ENCODE measurements around the gene GRIA1.

The GRIA1 gene

DNA sequence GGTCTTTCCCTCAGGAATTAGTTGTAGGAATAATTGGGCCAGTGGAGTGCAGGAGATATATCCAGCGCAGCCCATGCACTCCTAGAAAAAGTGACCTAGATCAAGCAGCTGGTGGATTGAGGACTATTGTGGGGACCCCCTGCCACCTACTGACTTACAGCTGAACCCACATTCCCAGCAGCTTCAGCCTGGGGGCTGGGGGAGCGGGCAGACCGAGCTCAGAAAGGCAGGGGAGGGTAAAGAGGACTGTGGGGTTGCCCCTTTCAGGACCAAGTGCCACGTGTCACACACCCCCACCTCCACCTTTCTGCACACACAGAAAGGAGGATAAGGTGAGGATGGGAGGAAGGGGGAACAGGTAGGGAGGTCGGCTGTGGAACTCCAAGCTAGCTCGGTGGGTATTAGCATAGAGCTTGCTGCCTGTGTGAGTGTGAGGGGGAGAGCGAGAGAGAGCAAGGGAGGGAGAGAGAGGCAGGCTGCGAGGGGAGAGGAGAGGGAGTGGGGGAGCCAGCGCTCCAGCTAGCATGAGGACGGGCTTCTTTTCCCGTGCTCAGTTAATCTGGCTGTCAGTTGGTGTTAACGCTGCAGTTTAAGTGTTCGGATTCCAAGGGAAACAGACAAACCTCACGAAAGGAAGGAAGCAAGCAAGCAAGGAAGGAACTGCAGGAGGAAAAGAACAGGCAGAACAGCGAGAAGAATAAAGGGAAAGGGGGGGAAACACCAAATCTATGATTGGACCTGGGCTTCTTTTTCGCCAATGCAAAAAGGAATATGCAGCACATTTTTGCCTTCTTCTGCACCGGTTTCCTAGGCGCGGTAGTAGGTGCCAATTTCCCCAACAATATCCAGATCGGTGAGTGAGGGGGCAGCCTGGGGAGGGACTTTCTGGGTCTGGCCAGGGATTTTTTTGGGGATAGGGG, at the start of gene GRIA1:
TSS of gene GRIA1 (plus strand) at position 553 of the 920 bp plus-strand sequence.
- DNase-seq, result peak; percentile 4

DNA sequence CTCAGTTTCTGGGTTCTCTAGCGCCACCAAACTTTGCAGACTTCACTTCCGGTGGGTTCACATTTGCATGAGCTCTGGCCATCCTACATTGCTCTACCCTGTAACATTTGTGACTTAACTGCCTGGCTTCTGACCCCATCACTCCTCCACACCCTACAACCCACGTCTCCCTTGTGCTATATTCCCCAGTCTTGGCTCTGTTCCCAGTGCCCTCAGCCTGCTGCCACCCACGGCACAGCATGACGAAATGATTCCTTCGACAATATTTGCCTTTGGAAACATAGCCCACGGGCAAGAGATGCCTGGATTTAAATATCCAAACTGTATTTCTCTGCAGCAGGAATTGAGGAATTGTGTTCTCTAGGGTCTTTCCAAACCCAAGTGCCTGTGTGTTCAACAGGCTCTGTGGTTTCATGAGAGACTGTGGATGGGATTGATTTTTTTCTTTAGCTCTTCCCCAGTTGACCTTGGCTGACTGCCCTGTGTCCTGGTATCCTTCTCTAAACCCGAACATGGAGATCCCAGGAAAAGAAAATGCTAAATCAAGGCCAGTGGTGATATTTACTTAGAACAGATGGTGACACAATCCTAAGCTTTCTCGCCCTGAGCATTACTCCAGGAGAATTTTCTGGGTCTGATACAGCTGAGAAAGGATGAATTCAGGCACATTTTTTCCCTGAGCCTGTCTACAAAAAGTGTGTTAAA, 44.4 kb upstream of the GRIA1 start:
- DNase-seq, result peak; percentile 50

DNA sequence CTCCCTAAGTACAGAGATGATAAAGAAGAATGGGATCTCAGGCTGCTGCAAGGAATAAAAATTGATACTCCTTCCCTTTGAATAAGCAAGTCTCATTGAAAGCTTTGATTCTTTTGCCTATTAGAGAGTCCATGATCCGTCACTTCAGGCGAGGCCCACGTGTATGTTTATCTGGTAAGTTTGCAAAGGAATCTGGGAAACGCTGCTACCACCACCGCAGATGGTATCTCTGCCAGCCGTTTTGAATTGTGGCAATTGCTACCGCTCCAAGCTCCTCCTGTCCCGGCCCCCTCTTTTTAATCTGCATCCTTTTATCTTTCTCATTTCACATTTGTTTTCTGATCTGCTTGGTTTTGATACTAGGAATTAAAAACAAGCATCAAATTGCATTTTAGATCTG, 42.9 kb upstream of the GRIA1 start:
- no peak for DNase-seq

DNA sequence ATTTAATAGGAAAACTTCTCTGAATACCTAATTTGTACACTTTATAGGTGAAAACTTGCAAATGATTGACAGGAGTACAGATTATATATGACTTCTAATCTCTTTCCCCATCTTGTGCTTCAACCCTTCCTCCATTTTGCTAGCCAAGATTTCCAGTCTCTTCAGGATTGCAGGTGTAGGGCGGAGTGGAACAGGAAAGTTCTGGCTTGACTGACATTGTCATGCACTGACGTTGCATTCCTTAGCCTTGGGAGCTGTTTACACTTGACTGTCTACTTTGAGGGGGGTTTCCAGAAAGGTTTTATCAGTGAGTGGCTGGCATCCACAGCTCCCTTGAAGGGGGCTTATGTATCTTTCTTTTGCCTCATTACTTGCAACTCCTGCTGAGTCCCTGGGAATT, 34.1 kb upstream of the GRIA1 start:
- DNase-seq, result no peak

DNA sequence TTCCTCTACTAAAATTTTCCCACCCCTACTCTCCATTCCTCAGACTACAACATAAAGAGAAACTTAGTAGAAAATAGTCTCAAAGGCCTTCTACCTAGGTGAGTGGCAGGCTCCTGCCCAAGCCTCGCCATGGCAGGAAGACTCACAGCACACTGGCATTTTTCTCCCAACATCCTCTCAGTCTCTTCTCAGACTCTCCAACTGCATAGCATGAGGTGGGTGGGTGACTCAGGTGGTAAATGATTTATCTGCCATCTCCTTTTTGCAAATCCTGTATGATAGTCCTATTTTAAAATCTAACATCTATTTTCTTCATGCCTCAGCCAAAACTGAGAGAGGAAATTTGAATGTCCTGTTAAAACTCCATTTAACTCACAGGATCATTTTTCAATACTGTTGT, 33.5 kb upstream of the GRIA1 start:
- no peak for DNase-seq

DNA sequence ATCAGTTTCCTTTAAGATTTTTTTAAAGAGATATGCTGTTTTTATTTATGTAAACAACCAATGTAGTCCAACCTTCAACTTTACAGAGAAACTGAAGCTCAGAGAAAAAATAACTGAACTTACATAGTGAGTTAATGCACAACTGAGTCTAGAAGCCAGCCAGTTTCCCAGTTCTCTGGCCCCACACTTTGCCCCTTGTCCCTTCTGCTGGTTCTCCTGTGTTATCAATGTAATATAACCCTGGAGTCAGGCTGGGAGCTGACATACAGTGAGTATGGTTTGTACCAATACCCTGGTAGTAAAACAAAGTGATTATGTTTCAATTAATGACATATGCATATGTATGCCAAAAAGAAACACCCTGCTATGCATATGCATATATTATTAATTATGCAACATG, 32.2 kb upstream of the GRIA1 start:
- DNase-seq, result no peak

DNA sequence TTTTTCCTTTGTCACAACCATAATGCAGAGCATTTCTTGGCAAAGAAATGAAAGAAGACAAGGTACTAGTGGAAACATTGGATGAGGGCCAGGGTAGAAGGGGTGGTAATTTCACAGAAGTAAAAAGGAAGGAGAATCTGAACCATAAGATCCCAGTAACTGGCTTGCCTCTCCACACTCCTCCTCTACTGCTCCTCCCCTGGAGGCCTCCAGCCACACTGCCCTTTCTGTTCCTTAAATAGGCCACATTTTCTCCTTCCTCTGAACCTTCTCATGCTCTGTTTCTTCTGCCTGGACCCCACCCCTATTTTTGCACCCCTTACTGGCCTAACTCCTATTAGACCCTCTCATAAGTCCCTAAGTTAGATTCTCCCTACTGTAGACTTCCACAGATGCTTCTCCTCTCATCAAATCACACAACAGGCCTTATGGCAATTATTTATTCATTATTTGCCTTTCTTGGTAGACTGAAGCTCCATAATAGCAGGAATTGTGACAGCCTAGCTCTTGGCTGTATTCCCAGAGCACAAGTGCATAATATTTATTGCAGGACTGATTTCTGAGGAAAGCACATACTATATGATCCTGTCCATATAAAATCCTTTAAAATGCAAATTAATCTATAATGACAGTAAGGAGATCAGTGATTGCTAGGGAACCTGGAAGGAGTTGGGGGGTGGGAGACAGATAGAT, 31.3 kb upstream of the GRIA1 start:
- DNase-seq, result peak; percentile 38

DNA sequence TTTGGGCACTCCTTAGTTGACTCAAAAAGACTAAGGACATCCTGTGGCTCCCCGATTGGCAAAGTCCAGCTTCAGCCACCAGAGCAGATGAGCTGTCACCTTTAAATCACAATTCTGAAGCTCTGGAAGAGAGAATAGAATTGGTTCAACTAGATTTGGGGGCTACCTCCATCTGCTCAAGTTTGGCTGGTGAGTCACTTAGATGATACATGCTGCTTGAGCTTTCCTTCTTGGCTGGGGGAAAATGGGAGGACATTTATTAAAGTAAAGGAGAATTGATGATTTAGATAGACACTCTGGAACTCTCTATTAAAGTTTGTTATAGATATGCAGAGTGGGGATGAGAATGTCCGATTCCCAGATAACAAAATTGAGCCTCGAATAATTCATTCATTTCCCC, 30.0 kb upstream of the GRIA1 start:
- no peak for DNase-seq

DNA sequence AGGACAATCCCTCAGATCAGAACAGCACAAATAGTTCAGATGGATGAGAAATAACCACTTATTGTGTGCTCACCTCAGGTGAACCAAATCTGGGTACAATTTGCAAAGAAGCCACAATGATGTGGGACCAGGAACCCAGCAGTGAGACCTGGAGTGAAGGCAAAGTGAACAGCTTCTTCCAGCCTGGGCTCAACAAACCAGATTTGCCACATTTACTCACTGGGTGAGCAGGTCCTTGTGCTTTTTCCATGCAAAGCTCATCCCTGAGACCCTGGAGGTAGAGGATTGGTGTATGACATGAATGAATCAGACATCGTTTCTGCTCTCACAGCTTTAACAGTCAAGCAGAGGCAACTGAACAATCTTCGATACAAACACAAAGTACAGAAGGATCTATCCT, 29.1 kb upstream of the GRIA1 start:
- DNase-seq, result no peak

DNA sequence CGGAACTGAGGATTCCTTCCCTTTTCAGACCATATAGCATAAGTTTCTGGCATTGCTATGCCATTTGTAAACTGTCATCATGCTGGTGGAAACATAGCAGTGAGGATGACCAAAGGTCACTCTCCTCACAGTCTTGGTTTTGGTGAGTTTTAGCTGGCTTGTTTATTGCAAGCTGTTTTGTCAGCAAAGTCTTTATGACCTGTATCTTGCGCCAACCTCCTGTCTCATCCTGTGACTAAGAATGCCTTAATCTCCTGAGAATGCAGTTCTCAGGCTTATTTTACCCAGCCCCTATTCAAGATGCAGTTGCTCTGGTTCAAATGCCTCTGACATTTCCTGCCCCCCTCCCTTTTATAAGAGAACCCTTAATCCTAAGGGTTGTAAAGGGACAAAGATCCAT, 26.7 kb upstream of the GRIA1 start:
- DNase-seq, result no peak

DNA sequence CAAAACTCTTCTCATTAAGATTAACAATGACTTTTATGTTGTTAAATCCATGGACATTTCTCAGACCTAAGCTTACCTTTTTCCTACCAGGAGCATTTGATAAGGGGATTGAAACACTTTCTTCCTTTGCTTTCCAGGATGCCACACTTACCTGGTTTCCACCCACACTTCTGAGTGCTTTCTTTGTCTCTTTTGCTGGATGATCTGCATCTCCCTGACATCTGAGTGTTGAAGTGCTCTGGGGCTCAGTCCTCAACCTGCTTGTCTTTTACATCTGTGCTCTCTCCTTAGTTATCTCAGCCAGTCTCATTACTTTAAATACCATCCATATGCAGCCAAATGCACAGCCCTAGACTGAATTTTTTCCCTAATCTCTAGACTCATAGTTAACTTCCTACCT, 22.9 kb upstream of the GRIA1 start:
- DNase-seq, result no peak

DNA sequence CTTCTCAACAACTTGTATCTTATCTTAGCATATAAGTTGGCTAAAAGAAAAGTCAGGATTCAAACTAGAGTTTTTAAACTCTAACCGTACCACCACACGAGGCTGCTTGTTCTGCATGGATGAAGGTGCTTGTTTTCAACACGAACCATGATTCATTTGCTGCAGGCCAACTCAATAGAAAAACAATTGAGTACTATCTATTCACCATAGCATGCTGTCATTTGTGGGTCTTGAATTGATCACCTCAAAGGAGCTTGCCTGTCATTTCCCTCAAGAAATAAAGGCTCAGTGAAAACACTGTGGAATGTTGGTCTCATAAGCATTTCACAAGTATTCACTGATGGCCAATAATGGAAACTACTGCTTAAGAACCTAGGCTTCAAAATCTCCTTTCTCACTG, 21.0 kb upstream of the GRIA1 start:
- no peak for DNase-seq

DNA sequence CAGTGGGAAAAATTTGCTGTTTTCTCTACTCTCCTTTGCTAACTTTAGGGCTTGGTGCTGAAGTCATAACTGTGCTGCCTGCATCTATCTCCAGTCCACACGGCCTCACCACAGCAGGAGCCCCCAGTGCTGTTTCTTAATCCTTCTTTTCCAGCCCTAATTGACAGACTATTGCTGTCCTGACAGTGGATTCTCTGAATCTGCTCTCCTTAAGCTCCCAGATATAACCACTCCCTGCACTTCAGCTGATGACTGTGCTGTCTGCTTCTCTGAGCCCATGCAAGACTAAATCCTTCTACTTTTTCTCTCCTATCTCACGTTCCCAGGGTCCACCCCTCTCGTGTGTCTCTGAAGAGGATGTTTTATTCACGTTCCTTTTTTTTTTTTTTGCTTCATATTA, 19.7 kb upstream of the GRIA1 start:
- DNase-seq, result no peak

DNA sequence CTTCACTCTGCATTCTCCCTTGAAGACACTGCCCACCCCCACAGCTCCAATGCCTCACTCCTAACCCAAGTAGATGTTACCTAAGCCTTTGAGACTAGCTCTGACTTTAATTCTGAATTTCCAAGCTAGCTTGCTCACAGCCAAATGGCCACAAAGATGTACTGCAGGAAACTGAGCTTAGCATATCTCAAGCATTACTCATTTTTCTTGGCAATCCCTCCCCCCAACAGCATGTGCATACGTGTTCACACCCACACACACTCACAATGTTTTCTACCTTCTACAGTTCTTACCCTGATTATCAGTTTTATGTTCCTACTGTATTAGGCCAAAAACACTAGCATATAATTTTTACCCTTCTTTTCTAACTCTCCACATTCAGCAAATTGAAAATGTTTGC, 13.7 kb upstream of the GRIA1 start:
- DNase-seq, result no peak

DNA sequence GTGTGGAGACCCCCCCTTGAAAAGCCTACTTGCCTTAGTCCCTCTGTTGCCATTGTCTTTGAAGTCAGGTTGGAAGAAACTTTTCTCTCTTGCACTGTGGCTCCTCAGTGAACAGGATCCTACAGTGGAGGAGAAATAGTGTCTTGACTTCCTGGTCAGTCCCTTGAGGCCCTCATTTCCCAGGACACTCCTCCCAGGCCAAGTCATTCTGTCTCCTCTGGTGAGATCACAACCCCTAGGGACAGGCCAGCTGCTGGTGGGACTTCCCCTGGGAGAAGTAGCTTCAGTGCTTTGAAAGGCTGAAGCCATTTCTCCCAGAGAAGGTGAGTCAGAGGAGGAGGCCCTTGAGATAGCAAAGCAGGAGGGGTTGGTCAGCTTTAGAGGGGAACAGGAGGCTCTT, 10.1 kb upstream of the GRIA1 start:
- no peak for DNase-seq

DNA sequence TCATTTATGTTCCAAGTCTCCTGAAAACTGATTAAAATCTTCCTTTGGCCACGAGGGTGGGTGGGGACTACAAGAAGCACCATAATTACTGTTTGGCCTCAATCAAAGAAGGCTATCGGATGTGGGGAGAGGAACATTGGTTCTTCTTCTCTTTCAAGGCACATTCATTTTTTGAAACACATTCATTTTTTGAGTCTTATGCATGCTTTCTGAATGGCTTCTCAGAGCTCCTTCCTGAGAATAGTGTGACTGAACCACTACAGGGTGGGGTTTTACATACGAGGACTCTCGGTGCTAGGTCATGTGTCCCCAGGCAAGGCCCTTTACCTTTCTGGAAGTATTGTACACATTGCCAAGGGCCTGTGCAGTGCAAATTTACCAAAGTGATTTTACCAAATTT, 7.0 kb upstream of the GRIA1 start:
- DNase-seq, result no peak

DNA sequence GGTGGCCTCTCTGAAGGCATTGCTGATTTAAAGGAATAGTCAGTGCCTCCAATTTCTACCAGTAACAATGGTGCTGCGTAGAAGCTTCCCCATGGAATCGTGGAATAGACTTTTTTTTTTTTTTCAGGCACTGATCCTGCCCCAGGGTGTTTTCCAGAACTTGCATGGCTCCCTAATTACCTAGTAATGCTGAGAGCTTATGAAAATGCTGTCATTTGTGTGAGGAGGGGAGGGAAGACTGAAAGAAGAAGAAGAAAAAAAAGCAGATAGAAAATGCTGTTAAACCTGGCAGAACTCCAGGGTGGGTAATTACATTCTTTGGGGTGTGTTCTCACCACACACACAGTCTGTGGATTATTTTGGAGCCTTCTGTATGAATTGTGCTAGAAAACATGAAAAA, 4.8 kb upstream of the GRIA1 start:
- no peak for DNase-seq

DNA sequence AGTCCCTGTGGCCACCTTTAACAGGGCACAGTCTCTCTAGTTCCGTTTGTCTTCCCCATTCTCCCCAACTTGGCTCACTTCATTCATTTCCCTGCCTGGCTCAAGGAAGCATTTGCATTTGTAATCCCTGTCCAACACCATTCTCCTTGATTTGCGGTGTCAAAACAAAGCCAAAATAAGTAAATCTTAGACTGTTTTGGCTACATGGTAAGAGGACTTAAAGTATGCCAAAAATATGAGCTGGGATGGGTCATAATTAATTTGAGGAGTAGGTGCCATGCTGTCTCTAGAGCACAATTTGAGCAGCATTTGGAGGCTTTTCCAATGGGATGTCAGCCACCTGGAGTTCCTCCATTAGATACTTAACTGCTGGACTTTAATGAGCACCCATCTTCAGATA, 3.7 kb upstream of the GRIA1 start:
- DNase-seq, result no peak

DNA sequence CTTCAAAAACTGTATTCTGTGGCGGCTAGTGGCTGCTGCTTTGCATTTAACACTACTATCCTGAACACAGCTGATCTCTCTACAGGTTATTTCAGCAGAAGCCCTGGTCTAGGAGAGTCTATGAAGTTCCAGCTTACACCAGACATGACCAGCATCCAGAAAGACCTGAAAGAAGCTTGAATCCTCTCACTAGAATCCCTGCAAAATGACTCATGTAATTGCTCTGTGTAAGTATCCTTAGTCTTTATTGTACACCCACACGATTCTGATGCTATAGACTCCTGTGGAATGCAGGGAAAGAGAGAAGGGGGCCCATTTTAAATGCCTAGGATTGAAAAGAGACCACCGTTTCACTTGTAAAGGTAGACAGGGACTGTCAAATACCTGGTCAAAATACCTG, 859 bp upstream of the GRIA1 start:
- no peak for DNase-seq

DNA sequence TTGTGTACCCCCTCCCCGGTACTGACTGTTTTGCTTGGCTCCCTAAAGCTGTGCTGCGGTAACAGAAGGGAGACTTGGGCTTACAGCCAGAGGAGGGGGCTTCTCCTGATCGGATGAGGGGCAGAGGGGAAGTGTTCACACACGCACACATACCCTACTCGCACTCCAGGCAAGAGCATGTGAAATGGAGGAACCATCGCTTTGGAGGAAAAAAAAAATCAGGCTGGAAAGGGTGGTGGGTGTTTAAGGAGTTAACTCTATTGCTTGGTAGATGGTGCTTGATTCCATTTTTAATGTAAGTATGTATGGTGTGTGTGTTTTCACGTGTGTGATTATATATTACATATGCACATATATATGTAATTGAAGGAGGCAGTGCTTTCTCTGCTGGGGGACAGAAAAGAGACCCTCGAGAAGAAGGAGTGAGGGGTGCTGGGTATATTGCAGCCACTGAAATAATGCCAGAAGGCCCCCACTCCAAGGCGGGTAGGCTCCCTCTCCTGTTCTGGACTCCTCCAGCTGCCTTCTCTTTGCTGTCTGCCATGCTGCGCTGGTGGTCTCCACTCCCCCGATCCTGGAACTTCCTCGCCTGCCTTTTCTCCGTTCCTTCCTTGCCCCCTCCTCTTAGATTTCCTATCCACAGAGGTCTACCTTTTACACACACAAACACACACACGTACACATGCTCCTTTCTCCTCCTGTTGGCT, 721 bp downstream of the GRIA1 start:
- DNase-seq, result no peak

DNA sequence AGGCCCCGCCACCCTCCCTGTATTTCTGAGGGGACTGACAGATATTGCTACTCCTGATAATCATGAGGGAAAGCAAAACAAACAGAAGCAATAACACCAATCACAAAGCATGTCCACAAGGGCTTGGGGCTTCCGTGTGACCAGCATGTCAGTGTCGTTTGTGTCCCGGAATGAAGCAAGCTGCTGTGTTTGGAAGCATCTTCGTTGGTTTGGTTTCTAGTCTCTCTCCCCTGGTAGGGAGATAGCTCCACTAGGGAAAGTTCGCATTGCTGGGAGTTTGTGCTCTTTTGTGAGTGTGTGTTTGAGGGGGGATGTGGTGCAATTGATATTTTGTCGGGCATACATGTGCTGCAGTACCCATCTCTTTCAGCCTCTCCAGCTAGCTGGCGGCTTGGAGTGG, 1.4 kb downstream of the GRIA1 start:
- no peak for DNase-seq

DNA sequence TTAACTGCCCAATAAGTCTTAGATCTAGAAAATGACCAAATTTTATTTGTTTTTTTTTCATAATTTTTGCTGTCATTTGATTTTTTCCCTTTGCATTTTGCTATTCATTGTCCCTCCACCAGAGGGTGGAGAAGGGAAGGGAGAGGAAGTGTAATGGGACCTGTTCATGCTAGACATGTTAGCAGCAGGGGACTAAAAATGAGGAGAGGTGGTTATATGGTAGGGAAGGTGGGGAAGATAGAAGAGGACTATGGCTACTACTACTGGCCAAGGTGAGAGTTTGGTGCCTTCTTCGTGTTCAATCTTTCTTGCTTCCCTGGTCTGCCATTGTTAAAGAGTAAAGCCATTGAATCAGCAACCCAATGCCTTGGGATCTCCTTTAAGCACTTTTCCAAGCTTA, 6.4 kb downstream of the GRIA1 start:
- peak; percentile 14 for DNase-seq

DNA sequence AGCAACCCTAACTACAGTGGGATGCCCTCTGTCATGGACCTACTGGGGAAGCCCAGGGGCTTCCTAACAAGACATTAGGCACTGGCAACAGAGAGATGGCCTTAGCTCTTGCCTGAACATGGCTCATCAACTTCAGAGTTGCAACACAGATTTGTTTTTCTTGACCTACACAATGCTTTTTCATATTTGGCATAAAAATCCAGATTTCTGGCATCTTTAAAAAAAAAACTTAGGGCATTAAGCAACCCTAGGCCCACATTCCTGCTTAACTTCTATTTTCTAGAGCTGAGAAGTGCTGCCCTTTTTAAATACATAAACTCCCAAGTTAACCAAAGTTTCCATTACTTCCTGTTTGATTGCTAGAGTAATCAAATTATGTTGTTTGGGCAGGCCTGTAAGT, 8.0 kb downstream of the GRIA1 start:
- no peak for DNase-seq

Measured in NCI-H1694 (cell line).